ENCODE measurements around the gene PLVAP.

The PLVAP gene

GRCh38 chr19:17376935-17377600 lies at the start of gene PLVAP:
Gene PLVAP (minus strand): TSS chr19:17377342. CDS start chr19:17377288, 54 bp downstream.
- no peak for DNase-seq

DNA sequence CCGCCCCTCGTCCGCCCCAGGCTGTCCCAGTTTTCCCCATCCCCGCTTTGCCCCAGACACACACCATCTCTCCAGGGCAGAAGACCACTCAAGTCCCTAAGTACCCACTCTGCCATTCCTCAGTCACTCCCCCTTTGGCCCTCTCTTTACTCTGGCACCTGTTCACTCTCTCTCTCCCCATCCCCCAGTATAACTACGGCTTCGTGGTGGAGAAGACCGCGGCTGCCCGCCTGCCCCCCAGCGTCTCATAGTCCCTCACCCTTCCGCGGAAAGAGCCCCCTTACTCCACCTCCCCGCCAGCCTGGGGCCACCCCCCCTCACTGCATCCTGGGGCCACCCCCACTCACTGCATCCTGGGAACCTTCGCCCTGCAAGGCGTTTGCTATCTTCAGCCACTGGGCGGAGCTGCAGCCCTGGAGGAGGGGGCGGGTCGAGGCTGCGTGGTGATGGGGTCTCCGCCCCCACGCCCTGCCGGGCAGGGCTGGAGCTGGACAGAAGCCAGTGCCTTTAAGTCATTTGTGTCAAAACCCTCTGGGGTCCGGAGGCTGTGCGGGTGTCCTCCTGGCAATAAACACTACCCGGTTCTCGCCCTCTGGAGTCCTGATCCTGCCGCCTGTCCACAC lies 47.7 kb upstream of the PLVAP start:
- peak; percentile 69 for DNase-seq

DNA sequence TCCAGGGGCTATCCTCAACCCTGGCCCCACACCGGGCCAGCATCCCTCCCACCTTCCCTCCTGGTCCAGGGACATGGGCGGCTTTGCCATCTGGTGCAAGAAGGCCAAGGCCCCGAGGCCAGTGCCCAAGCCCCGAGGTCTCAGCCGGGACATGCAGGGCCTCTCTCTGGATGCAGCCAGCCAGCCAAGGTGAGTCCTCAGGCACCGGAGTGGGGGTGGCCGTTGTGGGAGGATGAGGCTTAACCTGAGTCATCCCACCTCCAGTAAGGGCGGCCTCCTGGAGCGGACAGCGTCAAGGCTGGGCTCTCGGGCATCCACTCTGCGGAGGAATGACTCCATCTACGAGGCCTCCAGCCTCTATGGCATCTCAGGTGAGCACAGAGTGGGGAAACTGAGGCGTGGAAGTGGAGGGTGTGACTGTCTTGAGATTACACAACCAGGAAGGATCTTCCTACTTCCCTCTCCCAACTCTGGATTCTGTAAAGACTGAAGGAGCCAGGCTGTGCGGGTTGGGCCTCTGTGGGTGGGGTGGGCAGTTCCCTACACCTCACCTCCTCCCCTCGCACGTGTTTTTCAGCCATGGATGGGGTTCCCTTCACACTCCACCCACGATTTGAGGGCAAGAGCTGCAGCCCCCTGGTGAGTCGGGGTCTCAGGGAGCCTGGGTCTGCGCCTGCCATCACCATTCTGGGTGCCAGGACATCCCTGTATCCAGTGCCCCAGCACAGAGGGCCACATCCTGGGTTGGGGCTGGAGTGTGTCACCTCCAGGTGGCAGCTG lies 46.5 kb upstream of the PLVAP start:
- DNase-seq, result no peak

DNA sequence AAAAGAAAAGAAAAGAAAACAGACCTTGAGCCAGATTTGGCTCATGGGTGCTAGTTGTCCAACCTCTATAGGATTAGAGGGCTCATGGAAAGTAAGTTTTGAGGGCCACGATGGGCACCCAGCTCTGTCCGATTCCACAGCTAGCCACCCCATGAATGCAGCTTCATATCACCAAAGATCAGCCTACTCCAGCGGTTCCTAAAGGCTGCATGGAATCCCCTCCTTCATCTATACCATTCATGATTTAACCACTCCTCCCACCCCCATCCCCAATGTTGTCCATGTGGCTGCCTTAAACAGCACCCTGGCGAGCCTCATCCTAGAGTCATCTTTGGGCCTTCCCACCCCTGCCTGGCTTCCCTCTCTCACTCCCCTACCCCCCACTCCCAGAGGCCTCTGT lies 44.8 kb upstream of the PLVAP start:
- DNase-seq, result no peak

GRCh38 chr19:17420475-17420924 lies 43.4 kb upstream of the PLVAP start:
- peak; percentile 73 for DNase-seq

DNA sequence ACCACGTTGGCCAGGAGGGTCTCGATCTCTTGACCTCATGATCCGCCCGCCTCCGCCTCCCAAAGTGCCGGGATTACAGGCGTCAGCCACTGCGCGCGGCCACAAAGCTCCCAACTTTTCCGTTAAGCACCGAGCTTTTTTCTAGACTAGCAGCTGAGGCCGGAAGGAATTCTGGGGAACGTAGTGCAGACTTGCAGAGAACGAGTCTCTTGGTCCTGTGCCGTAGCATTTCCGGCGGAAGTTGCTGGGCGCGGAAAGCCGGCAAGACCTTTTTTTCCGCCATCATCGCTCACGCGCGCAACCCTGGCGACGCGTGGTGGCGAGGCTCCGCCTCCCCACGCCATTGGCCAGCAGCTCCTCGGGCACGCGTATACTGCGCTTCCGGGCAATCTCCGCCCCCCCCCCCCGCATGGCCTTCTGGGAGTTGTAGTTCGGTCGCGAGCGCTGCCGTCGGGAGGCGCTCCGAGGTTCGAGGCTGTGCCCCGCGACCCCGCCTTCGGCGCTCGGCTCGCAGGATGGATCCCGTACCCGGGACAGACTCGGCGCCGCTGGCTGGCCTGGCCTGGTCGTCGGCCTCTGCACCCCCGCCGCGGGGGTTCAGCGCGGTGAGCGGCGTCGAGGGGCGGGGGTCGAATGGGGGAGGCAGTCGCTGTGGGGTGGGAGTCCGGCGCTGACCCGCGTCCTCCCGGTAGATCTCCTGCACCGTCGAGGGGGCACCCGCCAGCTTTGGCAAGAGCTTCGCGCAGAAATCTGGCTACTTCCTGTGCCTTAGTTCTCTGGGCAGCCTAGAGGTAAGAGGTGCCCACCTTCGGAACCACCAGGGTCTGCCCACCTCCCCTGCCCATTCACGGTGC lies 42.7 kb upstream of the PLVAP start, which contains the start of gene MVB12A:
MVB12A (plus strand) TSS at position 427 of the 854 bp plus-strand sequence; CDS start at position 516, 89 bp downstream.
- peak; percentile 99 for DNase-seq

DNA sequence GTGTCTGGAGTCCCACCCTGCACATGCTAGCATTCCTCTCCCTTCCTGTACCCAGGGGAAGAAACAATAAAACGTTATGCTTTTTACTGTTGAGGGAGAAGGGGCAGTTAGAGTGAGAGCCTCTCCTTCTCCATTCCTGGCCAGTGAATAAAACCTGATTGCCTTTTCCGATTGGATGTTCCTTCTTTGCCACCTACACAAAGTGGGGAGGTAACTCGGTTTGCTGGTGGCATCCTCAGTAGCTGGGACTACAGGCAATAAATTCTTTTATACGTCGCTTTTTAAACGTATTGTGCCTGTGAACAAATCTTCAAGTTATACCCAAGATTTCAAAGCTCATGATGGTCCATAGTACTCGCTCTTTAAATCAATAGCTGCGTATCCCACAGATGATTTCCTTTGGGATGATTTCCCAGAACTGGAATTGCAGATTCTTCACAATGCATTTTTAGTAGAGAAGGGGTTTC lies 42.0 kb upstream of the PLVAP start:
- DNase-seq, result no peak

DNA sequence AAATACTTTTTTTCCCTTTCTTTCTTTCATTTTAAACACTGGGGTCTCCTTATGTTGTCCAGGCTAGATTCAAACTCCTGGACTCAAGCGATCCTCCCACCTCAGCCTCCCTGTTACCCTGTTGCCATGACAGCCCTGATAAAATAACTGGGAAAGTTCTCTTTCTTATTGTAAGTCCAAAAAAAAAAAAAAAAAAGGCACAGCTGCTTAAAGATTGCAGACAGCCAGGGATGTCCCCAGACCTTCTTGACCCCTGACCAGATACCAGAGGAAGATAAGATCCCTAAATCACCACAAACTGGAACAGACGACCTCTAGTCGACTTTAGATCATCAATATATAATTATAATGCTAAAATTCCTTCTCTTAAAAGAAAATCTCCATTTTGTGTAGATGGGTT lies 41.6 kb upstream of the PLVAP start:
- no peak for DNase-seq

DNA sequence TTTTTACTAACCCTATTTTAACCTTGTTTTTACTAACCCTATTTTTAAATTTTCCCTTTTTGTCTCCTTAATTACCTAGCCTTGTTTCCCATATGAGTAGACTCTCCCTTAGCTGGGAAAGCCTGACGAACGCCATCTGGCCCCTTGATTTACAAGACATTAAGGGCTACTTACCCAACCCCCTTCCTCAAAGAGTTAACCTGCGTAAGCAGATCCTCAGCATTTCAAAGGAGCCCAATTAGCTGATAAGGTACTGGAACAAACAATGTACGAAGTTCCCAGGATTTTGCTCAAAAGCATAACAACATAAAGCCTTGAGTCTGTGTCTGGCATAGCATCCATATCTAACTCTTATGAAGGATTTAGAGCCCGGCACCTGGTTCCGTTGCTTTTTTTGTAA lies 38.0 kb upstream of the PLVAP start:
- no peak for DNase-seq

DNA sequence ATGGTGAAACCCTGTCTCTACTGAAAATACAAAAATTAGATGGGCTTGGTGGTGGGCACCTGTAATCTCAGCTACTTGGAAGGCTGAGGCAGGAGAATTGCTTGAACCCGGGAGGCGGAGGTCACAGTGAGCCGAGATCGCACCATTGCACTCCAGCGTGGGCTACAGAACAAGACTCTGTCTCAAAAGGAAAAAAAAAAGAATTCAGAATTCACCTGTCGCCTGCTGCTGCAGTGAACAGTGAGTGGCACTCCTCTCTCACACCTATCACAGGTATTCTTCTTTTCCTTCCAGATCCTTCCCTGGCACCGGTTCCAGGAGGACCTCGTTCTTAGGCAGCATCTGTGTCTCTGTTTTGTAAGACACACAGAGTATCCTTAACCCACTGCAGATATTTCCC lies 37.0 kb upstream of the PLVAP start:
- DNase-seq, result no peak

GRCh38 chr19:17411801-17412200 lies 34.7 kb upstream of the PLVAP start:
- no peak for DNase-seq

DNA sequence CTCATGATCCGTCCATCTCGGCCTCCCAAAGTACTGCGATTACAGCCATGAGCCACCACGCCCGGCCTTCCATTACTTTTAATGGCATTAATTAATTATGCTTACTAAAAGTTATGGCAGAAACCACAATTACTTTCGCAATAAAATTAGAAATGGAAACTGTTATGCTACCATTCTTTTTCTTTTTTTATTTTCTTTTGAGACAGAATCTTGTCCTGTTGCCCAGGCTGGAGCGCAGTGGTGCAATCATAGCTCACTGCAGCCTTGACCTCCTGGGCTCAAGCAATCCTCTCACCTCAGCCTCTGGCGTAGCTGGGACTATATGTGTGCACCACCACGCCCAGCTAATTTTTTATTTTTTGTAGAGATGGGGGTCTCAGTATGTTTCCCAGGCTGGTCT lies 32.8 kb upstream of the PLVAP start:
- DNase-seq, result no peak

DNA sequence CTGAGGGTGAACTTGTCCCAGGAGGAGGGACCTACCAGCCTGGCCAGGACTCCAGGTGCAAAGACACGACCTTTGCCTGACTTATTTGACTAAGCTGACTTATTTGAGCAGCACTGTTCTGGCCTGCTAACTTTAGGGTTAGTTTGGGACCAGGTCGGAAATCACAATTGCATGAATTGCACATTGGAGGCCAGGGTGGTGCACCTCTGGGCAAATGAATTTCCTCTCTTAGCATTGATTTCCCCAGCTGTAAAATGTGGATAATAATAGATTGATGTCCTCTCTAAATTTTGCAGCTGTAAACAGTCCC lies 29.7 kb upstream of the PLVAP start:
- no peak for DNase-seq

DNA sequence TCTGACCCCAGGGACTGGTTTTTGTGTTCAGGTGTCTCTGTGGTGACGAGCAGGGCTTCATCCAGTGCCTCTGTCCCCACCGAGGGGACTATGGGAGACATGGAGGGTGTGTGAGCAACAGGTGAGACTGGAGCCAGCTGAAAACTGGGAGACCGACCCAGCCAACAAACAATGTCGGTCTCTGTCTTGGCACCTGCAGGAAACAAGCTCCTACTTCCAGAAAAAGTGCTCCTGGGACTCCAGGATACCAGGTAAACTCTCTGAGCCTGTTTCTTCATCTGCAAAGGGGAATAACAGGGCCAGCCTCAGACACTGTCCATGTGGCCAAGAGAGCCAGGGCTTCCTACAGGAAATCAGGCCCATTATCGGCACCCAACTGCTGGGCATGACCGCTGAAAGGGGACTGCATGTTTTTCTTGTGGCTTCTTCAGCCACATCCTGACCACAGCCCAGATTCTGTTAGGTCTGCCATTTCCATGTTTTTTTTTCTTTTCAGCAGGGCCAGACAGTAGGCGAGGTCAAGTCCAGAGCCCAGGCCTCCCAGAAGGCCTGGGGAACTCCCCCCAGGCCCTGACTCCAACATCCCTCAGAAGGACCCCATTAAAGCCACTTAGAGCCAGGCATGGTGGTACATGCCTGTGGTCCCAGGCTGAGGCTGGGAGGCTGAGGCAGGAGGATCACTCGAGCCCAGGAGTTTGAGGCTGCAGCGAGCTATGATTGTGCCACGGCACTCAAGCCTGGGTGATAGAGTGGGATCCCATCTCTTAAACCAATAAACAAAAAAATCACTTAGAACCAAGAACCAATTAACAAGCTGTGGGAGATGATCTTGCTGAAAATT lies 29.1 kb upstream of the PLVAP start:
- DNase-seq, result peak; percentile 66

DNA sequence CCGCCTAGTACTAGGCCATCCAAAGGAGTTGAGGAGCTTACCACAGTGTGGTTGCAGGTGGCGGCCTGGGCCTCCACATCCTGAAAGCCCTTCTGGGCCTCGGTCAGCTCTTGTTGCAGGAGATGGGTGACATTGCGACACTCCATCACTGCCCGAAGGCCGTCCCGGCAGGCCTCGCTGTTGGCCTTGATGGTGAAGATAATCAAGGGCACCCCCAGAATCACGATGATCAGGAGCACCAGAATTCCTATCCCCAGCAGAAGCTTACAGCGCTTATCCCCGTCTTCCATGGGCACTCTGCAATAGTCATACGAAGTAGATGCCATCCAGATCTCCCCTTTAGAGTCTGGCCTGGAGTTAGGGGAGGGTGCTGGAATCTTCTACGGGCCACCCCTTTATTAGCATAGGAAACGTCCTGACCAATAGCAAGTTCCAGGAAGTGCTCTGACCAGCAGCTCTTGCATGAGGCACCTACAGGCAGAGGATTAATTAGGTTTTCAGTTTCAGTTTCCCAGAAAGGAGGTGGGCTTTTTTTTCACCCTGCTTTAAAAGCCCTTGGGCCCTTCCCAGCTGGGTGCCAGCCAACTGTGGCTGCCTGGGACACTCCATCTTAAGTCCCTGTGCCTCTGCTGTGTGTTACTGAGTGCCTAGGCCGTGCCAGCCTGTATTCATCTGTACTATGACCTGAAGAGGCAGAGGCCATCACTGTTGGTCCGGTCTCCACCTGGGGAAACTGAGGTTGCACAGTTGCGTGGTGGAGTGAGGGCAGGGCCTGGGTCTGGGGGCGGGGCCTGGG lies 28.3 kb upstream of the PLVAP start, which contains the start of gene BST2:
BST2 (minus strand) TSS at position 381 of the 796 bp plus-strand sequence; CDS start at position 326, 55 bp downstream.
- peak; percentile 83 for DNase-seq

GRCh38 chr19:17404621-17405249 lies 27.6 kb upstream of the PLVAP start:
- no peak for DNase-seq

DNA sequence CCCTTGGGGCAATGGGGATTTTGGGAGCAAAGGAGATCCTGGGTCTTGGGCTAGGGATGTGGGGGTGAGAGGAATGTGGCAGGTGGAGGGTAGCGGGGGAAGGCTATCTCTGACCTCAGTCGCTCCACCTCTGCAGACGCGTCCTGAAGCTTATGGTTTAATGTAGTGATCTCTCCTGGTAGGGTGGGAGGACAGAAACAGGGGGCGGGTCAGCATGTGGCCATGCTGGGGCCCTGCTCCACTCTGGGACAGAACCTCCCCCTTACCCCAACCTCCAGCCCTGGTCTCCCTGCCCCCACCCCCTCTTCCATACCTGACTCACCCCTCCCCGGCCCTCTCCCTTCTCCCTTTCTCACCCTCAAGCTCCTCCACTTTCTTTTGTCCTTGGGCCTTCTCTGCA lies 26.9 kb upstream of the PLVAP start:
- DNase-seq, result peak; percentile 64

- DNase-seq, result peak; percentile 81
Observed at GRCh38 chr19:17402982-17403855, 26.1 kb upstream of the PLVAP start.

GRCh38 chr19:17401628-17402027 lies 24.5 kb upstream of the PLVAP start:
- no peak for DNase-seq
